ENCODE data around the gene ARPC5L.

Gene ARPC5L

GRCh38 chr9:124886461-124886860 is 24.5 kb downstream of the ARPC5L start:
- Histone ChIP-seq H2BK12ac (ENCODE audit: low read length) (no peak overlapping the region), H3K4ac (ENCODE audit: low read depth, low read length) (no peak overlapping the region)
- no peak for DNase-seq

DNA sequence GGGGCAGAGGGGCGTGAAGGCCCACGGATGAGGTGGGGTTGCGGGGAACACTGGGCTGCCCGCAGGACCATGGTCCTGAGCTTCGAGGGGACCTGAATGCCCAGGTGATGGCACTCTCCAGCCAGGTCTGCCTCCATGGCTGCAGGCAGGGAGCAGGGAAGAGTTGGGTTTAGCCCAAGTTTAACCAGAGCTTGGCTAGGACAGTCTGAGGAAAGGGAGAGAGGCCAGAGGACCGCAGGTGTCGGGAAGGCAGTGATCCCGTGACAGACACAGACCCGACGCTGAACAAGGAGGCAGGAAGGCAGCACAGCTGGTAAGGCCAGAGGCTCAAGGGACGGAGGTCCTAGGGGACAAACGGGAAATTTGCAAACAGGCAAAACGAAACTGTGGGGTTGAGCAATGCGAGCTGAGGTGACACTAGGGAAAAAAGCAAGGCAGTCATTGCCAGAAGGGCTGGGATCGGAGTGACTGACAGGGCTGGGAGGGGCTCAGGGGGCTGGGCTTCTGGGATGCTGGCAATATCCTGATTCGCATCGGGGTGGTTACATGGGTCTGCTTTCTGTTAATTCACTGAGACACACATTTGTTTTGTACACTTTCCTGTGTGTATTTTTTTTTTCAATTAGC is 25.0 kb downstream of the ARPC5L start:
- Histone ChIP-seq H4K8ac (ENCODE audit: low read depth, low read length) (no peak overlapping the region), H3K9ac (ENCODE audit: low read length) (peak overlapping the region; percentile 31), H2BK120ac (ENCODE audit: insufficient read depth, low read length, poor library complexity) (no peak overlapping the region), H3K23ac (ENCODE audit: low read length) (peak overlapping the region; percentile 54), H3K79me2 (ENCODE audit: control insufficient read depth, insufficient read depth, low read length, poor library complexity) (no peaks in the 10 kb centered on the region), H2AFZ (ENCODE audit: insufficient read depth, low read length, poor library complexity) (no peak overlapping the region), H3K27ac (ENCODE audit: low read depth, low read length) (no peak overlapping the region), H3K14ac (ENCODE audit: low read length) (no peak overlapping the region), H2AK5ac (ENCODE audit: low read length) (no peak overlapping the region), H3K4me1 (ENCODE audit: control insufficient read depth in 1 of 2, insufficient read depth in 2 of 2, low read length in 2 of 2) (no peaks in the 10 kb centered on the region), H4K12ac (ENCODE audit: low read depth, low read length) (no peak overlapping the region), H3K4ac (ENCODE audit: low read depth, low read length) (no peak overlapping the region), H3K9me3 (ENCODE audit: insufficient read depth, low read depth, low read length) (peaks cover 6% of the 10 kb centered on the region), H2BK12ac (ENCODE audit: low read length) (no peak overlapping the region), H3K4me2 (ENCODE audit: low read length) (no peak overlapping the region), H3K27me3 (ENCODE audit: insufficient read depth, low read length) (no peaks in the 10 kb centered on the region), H3K36me3 (ENCODE audit: control insufficient read depth in 1 of 2, insufficient read depth in 2 of 2, low read length in 2 of 2) (peaks cover 34 to 58% of the 10 kb centered on the region in 2 experiments), H2BK5ac (ENCODE audit: low read depth, low read length, poor library complexity) (no peak overlapping the region), H3K18ac (ENCODE audit: low read length) (no peak overlapping the region), H4K91ac (ENCODE audit: low read depth, low read length) (no peak overlapping the region), H3K4me3 (ENCODE audit: low read depth, low read length) (no peak overlapping the region), H3K79me1 (ENCODE audit: low read length) (no peaks in the 10 kb centered on the region)
- WGBS (ENCODE audit: extremely low coverage, insufficient coverage, insufficient read length): no CpG with 5 or more reads among the region's 17 CpGs
- no peak for DNase-seq

More at GRCh38 chr9:124886461-124886860, 24.5 kb downstream of the ARPC5L start:
- H2AK5ac ChIP-seq (ENCODE audit: low read length): no peak overlapping the region
- no peak overlapping the region for H3K23ac ChIP-seq (ENCODE audit: low read length)
- H3K79me2 ChIP-seq (ENCODE audit: control insufficient read depth, insufficient read depth, low read length, poor library complexity): no peaks in the 10 kb centered on the region
- H4K12ac ChIP-seq (ENCODE audit: low read depth, low read length): no peak overlapping the region
- H3K9me3 ChIP-seq (ENCODE audit: insufficient read depth, low read depth, low read length): peaks cover 6% of the 10 kb centered on the region
- no peaks in the 10 kb centered on the region for H3K79me1 ChIP-seq (ENCODE audit: low read length)
- no peak overlapping the region for H2BK120ac ChIP-seq (ENCODE audit: insufficient read depth, low read length, poor library complexity)
- H3K4me1 ChIP-seq (ENCODE audit: control insufficient read depth in 1 of 2, insufficient read depth in 2 of 2, low read length in 2 of 2): no peaks in the 10 kb centered on the region
- H3K36me3 ChIP-seq (ENCODE audit: control insufficient read depth in 1 of 2, insufficient read depth in 2 of 2, low read length in 2 of 2): peaks cover 36 to 63% of the 10 kb centered on the region in 2 experiments
- no peak overlapping the region for H2AFZ ChIP-seq (ENCODE audit: insufficient read depth, low read length, poor library complexity)
- H3K4me2 ChIP-seq (ENCODE audit: low read length): no peak overlapping the region
- H3K9ac ChIP-seq (ENCODE audit: low read length): no peak overlapping the region
- H4K91ac ChIP-seq (ENCODE audit: low read depth, low read length): no peak overlapping the region
- H4K8ac ChIP-seq (ENCODE audit: low read depth, low read length): no peak overlapping the region
- no CpG with 5 or more reads among the region's 10 CpGs for WGBS (ENCODE audit: extremely low coverage, insufficient coverage, insufficient read length)
- no peak overlapping the region for H3K18ac ChIP-seq (ENCODE audit: low read length)
- no peak overlapping the region for H3K14ac ChIP-seq (ENCODE audit: low read length)
- H3K4me3 ChIP-seq (ENCODE audit: low read depth, low read length): no peak overlapping the region
- H2BK5ac ChIP-seq (ENCODE audit: low read depth, low read length, poor library complexity): no peak overlapping the region
- no peak overlapping the region for H3K27ac ChIP-seq (ENCODE audit: low read depth, low read length)
- no peaks in the 10 kb centered on the region for H3K27me3 ChIP-seq (ENCODE audit: insufficient read depth, low read length)

DNA sequence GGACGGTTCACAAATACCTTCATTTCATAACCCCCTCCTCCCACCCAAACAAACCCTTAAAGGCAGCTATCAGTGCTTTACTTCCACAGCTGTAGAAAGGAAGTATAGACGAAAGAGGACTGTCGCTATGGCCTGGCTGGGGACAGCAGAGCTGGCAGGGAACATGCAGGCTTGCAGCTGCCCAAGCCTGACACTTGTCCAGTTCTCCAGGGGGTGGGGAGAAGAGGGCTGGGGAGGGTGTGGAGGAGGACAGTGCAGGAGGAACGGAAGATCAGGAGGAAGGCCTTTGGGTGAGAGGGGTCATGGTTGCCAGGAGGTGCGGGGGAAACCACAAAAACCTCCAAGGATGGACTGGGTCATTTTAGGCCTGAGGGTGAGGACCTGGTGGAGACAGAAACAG is 25.9 kb downstream of the ARPC5L start:
- no peak for DNase-seq
- H2BK12ac ChIP-seq (ENCODE audit: low read length): no peak overlapping the region
- no peak overlapping the region for H4K12ac ChIP-seq (ENCODE audit: low read depth, low read length)
- H3K27ac ChIP-seq (ENCODE audit: low read depth, low read length): no peak overlapping the region
- peaks cover 29 to 53% of the 10 kb centered on the region in 2 experiments for H3K36me3 ChIP-seq (ENCODE audit: control insufficient read depth in 1 of 2, insufficient read depth in 2 of 2, low read length in 2 of 2)
- no peak overlapping the region for H3K23ac ChIP-seq (ENCODE audit: low read length)
- no peak overlapping the region for H3K4ac ChIP-seq (ENCODE audit: low read depth, low read length)
- no peaks in the 10 kb centered on the region for H3K27me3 ChIP-seq (ENCODE audit: insufficient read depth, low read length)
- H3K79me2 ChIP-seq (ENCODE audit: control insufficient read depth, insufficient read depth, low read length, poor library complexity): no peaks in the 10 kb centered on the region
- no peaks in the 10 kb centered on the region for H3K79me1 ChIP-seq (ENCODE audit: low read length)
- H3K18ac ChIP-seq (ENCODE audit: low read length): no peak overlapping the region
- no peaks in the 10 kb centered on the region for H3K4me1 ChIP-seq (ENCODE audit: control insufficient read depth in 1 of 2, insufficient read depth in 2 of 2, low read length in 2 of 2)
- H2BK120ac ChIP-seq (ENCODE audit: insufficient read depth, low read length, poor library complexity): no peak overlapping the region
- no peak overlapping the region for H3K4me2 ChIP-seq (ENCODE audit: low read length)
- H3K4me3 ChIP-seq (ENCODE audit: low read depth, low read length): no peak overlapping the region
- peaks cover 6% of the 10 kb centered on the region for H3K9me3 ChIP-seq (ENCODE audit: insufficient read depth, low read depth, low read length)
- no peak overlapping the region for H4K8ac ChIP-seq (ENCODE audit: low read depth, low read length)
- no CpG with 5 or more reads among the region's 5 CpGs for WGBS (ENCODE audit: extremely low coverage, insufficient coverage, insufficient read length)
- H3K9ac ChIP-seq (ENCODE audit: low read length): peak overlapping the region; percentile 38
- H2AFZ ChIP-seq (ENCODE audit: insufficient read depth, low read length, poor library complexity): no peak overlapping the region
- H2BK5ac ChIP-seq (ENCODE audit: low read depth, low read length, poor library complexity): no peak overlapping the region
- H4K91ac ChIP-seq (ENCODE audit: low read depth, low read length): no peak overlapping the region
- no peak overlapping the region for H3K14ac ChIP-seq (ENCODE audit: low read length)
- H2AK5ac ChIP-seq (ENCODE audit: low read length): no peak overlapping the region

GRCh38 chr9:124889006-124889405 is 27.1 kb downstream of the ARPC5L start:
- no peak overlapping the region for H3K14ac ChIP-seq (ENCODE audit: low read length)
- H3K4me1 ChIP-seq (ENCODE audit: control insufficient read depth in 1 of 2, insufficient read depth in 2 of 2, low read length in 2 of 2): no peaks in the 10 kb centered on the region
- no peak overlapping the region for H3K4ac ChIP-seq (ENCODE audit: low read depth, low read length)
- no peak overlapping the region for H2BK120ac ChIP-seq (ENCODE audit: insufficient read depth, low read length, poor library complexity)
- H3K4me3 ChIP-seq (ENCODE audit: low read depth, low read length): no peak overlapping the region
- no peak overlapping the region for H3K23ac ChIP-seq (ENCODE audit: low read length)
- no peak overlapping the region for H3K4me2 ChIP-seq (ENCODE audit: low read length)
- H2BK5ac ChIP-seq (ENCODE audit: low read depth, low read length, poor library complexity): no peak overlapping the region
- H3K36me3 ChIP-seq (ENCODE audit: control insufficient read depth in 1 of 2, insufficient read depth in 2 of 2, low read length in 2 of 2): peaks cover 29 to 58% of the 10 kb centered on the region in 2 experiments
- no peaks in the 10 kb centered on the region for H3K79me1 ChIP-seq (ENCODE audit: low read length)
- no CpG with 5 or more reads among the region's 13 CpGs for WGBS (ENCODE audit: extremely low coverage, insufficient coverage, insufficient read length)
- no peak overlapping the region for H2AK5ac ChIP-seq (ENCODE audit: low read length)
- H2BK12ac ChIP-seq (ENCODE audit: low read length): no peak overlapping the region
- H3K9ac ChIP-seq (ENCODE audit: low read length): no peak overlapping the region
- H4K91ac ChIP-seq (ENCODE audit: low read depth, low read length): no peak overlapping the region
- H3K27ac ChIP-seq (ENCODE audit: low read depth, low read length): no peak overlapping the region
- no peak overlapping the region for H4K12ac ChIP-seq (ENCODE audit: low read depth, low read length)
- H3K9me3 ChIP-seq (ENCODE audit: insufficient read depth, low read depth, low read length): peaks cover 6% of the 10 kb centered on the region
- no peak for DNase-seq
- no peaks in the 10 kb centered on the region for H3K79me2 ChIP-seq (ENCODE audit: control insufficient read depth, insufficient read depth, low read length, poor library complexity)
- no peak overlapping the region for H2AFZ ChIP-seq (ENCODE audit: insufficient read depth, low read length, poor library complexity)
- H3K27me3 ChIP-seq (ENCODE audit: insufficient read depth, low read length): no peaks in the 10 kb centered on the region
- no peak overlapping the region for H3K18ac ChIP-seq (ENCODE audit: low read length)
- H4K8ac ChIP-seq (ENCODE audit: low read depth, low read length): no peak overlapping the region
